GM21423 (cell line): ENCODE results near the gene NEK6.

Experiments
- ATAC-seq: cut with Tn5 transposase; IDR thresholded peaks from one replicate; pipeline ENCODE4 v1.9.1; 2021; ENCODE audit warnings: mild to moderate bottlenecking, moderate library complexity; ENCODE audit not compliant: unreplicated experiment

The NEK6 gene

GRCh38 chr9:124260769-124261603 lies 3.2 kb downstream of the NEK6 start:
- no peak for ATAC-seq

- ATAC-seq = no peak
Observed at GRCh38 chr9:124261736-124262648, 4.2 kb downstream of the NEK6 start.

GRCh38 chr9:124262649-124262972 lies 4.9 kb downstream of the NEK6 start:
- no peak for ATAC-seq

- no peak for ATAC-seq
Observed at GRCh38 chr9:124263213-124263612, 5.5 kb downstream of the NEK6 start.

DNA sequence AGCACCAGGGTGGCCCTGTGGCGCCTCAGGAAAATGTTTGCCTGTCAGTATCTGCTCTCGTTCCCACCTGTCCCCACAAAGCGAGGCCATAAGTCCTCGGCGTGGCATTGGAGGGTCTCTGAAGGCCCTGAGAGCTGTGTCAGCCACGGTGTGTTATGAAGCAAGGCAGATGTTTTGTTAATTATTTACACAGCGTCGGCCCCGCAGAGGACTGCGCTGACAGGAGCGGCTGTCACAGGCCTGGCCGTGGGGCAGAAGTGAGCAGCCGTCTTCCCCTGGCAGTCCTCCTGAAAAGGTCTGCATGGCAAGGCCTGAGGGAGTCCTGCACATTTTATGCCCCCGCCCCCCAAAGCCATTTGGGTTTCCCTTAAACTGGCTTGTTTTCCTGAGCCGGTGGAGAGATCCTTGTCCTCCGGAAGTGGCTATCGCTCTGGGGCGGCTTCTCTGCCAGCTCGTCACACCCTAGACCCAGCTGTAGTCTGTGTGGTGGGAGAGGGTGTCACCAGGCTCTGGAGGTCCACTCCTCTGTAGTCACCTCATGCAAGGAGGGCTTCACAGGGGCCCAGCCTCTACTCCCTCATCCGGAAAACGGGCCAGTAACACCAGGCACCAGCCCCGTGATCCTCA lies 6.2 kb downstream of the NEK6 start:
- ATAC-seq = no peak

GRCh38 chr9:124264823-124265233 lies 7.1 kb downstream of the NEK6 start:
- peak; percentile 36 for ATAC-seq

DNA sequence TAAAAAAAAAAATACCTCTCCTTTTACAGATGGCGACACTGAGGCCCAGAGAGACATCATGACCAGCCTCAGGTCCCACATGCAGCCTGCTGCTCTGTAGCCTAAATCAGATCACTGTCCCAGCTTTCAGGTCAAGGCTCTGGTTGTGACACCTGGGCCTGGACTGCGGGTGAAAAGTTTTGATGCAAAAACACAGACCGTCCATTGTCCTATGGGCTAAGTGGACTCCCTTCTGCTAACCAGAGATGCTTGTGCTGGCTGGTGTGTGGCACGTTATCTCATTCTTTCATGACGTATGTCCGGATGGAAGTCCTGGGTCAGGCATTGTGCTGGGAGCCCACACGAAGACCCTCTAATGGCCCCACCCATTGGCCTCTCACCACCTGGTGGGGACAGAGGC lies 7.8 kb downstream of the NEK6 start:
- no peak for ATAC-seq

- no peak for ATAC-seq
Observed at GRCh38 chr9:124266139-124266825, 8.5 kb downstream of the NEK6 start.

- no peak for ATAC-seq
Observed at GRCh38 chr9:124266826-124267201, 9.1 kb downstream of the NEK6 start.

DNA sequence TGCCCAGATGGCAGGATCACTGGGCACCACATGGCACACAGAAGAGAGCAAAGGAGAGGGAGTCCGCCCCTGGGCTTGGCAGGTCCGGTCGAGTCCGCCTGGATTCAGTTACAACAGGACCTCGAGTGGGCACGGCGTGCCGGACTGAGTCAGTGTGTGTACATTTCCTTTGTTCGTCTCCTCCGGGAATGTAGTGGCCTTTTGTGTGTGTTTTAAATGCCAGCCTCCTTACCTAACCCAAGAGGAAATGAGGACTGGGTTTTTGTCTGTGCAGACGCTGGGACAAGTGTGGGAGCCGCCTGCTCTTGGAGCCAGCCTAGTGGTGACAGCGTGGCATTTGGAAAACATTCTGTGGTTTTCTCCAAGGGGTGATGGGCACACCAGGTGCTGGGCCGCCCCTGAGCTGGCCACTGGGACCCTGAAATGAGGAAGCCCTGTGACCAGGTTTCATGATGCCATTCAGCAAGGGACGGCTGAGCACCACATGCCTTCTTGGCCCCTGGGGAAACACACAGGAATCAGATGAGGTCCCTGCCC lies 9.6 kb downstream of the NEK6 start:
- no peak for ATAC-seq

DNA sequence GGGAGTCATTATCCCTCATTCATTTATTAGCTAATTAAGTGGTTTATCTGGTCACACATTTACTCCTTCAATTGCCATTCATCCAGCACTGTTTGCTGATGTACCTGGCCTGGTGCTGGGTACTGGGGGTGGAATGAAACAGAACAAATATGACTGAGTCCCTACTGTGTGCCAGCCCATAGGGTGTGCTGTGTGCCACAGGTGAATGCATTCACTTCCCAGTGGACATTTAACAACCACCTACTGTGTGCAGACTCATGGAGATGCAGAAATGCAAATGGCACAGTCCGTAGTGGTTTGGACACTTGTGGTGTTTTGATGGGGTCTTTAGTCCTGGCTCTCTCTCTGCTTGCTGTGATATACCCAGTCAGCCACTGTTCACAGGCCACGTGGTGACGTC lies 10.5 kb downstream of the NEK6 start:
- no peak for ATAC-seq

DNA sequence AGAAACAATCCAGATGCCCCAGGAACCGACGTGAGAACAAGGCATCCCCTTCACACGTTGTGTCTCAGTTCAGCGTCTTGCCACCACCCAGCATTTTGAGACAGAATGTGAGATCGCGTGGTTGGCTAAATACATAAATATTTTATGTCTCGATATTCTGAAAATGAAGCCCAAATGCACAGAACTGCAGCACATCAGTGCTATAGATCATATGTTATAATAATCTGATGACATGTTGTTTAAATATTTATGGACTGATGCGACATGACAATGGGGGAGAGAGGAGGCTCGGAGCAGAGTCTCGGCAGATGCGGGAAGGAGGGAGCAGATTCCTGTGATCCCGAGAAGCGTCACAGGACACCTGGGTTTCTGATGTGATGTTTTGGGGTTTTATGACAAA lies 10.9 kb downstream of the NEK6 start:
- no peak for ATAC-seq

DNA sequence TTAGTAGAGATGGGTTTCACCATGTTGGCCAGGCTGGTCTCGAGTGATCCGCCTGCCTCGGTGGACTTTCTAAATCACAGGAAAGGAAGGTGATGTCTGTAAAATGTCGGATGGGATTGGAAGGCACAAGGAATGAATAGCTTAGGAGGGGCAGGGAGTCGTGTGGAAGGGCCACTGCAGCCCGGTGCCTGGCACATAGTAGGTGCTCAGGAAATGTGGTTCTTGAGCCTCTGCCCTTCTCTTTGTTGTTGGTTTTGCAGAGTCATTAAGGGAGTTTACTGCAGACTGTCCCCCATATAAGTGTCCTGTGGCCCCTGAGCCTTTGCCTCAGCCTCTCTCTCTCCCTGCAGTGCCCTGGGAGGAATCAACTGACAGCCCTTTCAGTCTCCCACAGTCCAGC lies 11.8 kb downstream of the NEK6 start:
- no peak for ATAC-seq

GRCh38 chr9:124270504-124271335 lies 13.0 kb downstream of the NEK6 start:
- ATAC-seq = no peak

DNA sequence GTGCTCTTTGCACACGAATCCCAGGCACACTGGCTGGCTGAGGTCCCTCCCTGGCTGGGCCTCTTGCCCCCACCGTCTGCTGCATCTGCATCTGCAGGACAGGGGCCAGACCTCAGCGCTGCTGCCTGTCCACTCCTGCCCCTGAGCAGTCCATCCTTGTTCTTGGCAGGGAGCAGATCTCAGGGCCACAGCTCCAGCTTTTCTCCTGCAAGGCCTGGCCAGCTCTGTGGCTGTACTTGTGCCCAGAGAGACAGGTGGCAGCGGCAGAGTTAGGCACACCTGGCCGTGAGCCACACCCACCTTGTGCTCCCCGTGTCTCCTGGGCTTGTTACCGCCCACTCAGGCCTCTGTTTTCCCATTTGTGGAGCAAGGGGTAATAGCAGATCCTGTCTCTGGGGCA lies 13.9 kb downstream of the NEK6 start:
- ATAC-seq = no peak

GRCh38 chr9:124272118-124272517 lies 14.4 kb downstream of the NEK6 start:
- ATAC-seq = no peak

- no peak for ATAC-seq
Observed at GRCh38 chr9:124272979-124273378, 15.2 kb downstream of the NEK6 start.

- no peak for ATAC-seq
Observed at GRCh38 chr9:124273427-124274160, 15.8 kb downstream of the NEK6 start.

DNA sequence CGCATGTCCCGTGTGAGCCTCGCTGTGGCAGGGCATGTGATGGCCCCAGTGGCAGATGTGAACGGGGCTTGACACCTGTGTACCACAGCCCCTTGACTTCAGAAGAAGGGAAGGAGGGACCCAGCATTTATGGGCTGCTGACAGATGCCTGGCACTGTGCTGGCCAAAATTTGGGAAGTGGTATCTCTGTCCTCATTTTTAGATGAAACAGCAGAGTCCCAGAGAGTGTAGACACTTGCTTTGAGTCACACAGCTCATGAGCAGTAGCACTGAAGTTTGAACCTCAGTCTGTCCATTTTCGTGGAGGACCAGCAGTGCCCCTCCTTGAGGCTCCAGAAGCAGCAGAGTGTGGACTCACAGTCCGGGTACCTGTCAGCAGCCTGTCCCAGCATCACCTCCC lies 16.5 kb downstream of the NEK6 start:
- ATAC-seq = no peak
